ENCODE data around the gene PCF11.
"Not testable (repeated sequence)": the region's sequence is repeated elsewhere in the genome, so short reads cannot be mapped to it uniquely, and the experiment has no call there.

PCF11 gene

DNA sequence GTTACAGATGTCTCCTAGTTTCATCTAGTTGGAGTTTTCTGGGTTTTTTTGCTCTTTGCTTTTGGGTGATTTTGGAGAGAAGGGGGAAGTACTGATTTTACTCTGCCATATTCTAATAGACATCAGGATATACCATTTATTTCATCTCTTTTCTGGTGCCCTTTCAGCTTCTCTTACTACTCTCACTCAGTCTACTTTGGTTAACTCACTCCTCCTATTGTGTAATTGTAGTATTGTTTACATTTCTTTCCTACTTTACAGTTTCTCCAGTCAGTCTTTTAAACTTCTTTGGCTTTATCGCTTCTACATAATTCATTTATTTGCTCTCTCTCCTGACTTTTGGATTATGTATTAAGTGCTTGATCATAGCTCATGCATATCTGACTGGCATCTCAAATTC, 43.1 kb downstream of the PCF11 start:
- no peak overlapping the region for H3K4me3 ChIP-seq (replicated peaks; ENCODE audit: insufficient read depth, low read length)
- H3K27me3 ChIP-seq (ENCODE audit: insufficient read depth, poor library complexity, severe bottlenecking) = no peaks in the 10 kb centered on the region
- DNase-seq (ENCODE audit: low read depth in 1 of 2, low spot score in 1 of 2) = no peak
- no peak overlapping the region for H3K27ac ChIP-seq (replicated peaks)
- TF ChIP-seq GABPA (IDR thresholded peaks at IDR 0.05; ENCODE audit: low read depth) (no peak), SPI1 (IDR thresholded peaks at IDR 0.05; ENCODE audit: borderline replicate concordance, low read depth) (no peak), POLR2AphosphoS5 (IDR thresholded peaks at IDR 0.05; ENCODE audit: low read depth) (no peak)
- TF ChIP-seq, protein P1, sequence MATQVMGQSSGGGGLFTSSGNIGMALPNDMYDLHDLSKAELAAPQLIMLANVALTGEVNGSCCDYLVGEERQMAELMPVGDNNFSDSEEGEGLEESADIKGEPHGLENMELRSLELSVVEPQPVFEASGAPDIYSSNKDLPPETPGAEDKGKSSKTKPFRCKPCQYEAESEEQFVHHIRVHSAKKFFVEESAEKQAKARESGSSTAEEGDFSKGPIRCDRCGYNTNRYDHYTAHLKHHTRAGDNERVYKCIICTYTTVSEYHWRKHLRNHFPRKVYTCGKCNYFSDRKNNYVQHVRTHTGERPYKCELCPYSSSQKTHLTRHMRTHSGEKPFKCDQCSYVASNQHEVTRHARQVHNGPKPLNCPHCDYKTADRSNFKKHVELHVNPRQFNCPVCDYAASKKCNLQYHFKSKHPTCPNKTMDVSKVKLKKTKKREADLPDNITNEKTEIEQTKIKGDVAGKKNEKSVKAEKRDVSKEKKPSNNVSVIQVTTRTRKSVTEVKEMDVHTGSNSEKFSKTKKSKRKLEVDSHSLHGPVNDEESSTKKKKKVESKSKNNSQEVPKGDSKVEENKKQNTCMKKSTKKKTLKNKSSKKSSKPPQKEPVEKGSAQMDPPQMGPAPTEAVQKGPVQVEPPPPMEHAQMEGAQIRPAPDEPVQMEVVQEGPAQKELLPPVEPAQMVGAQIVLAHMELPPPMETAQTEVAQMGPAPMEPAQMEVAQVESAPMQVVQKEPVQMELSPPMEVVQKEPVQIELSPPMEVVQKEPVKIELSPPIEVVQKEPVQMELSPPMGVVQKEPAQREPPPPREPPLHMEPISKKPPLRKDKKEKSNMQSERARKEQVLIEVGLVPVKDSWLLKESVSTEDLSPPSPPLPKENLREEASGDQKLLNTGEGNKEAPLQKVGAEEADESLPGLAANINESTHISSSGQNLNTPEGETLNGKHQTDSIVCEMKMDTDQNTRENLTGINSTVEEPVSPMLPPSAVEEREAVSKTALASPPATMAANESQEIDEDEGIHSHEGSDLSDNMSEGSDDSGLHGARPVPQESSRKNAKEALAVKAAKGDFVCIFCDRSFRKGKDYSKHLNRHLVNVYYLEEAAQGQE (IDR thresholded peaks at IDR 0.05; ENCODE audit: insufficient replicate concordance, low read depth) = no peak
- TF ChIP-seq, protein P2, sequence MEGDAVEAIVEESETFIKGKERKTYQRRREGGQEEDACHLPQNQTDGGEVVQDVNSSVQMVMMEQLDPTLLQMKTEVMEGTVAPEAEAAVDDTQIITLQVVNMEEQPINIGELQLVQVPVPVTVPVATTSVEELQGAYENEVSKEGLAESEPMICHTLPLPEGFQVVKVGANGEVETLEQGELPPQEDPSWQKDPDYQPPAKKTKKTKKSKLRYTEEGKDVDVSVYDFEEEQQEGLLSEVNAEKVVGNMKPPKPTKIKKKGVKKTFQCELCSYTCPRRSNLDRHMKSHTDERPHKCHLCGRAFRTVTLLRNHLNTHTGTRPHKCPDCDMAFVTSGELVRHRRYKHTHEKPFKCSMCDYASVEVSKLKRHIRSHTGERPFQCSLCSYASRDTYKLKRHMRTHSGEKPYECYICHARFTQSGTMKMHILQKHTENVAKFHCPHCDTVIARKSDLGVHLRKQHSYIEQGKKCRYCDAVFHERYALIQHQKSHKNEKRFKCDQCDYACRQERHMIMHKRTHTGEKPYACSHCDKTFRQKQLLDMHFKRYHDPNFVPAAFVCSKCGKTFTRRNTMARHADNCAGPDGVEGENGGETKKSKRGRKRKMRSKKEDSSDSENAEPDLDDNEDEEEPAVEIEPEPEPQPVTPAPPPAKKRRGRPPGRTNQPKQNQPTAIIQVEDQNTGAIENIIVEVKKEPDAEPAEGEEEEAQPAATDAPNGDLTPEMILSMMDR (IDR thresholded peaks at IDR 0.05; ENCODE audit: insufficient read depth, low read length) = no peak

- H3K4me3 ChIP-seq (replicated peaks; ENCODE audit: insufficient read depth, low read length) = no peak overlapping the region
- no peak overlapping the region for H3K27ac ChIP-seq (replicated peaks)
- DNase-seq (ENCODE audit: low read depth in 1 of 2, low spot score in 1 of 2) = no peak
- no peaks in the 10 kb centered on the region for H3K27me3 ChIP-seq (ENCODE audit: insufficient read depth, poor library complexity, severe bottlenecking)
- TF ChIP-seq, protein P1 (IDR thresholded peaks at IDR 0.05; ENCODE audit: insufficient replicate concordance, low read depth) = no peak
- TF ChIP-seq, protein P2 (IDR thresholded peaks at IDR 0.05; ENCODE audit: insufficient read depth, low read length) = no peak
- TF ChIP-seq POLR2AphosphoS5 (IDR thresholded peaks at IDR 0.05; ENCODE audit: low read depth) (no peak), GABPA (IDR thresholded peaks at IDR 0.05; ENCODE audit: low read depth) (no peak), SPI1 (IDR thresholded peaks at IDR 0.05; ENCODE audit: borderline replicate concordance, low read depth) (no peak)
Measured at GRCh38 chr11:83205608-83206185, 48.8 kb downstream of the PCF11 start.

- no peaks in the 10 kb centered on the region for H3K27me3 ChIP-seq (ENCODE audit: insufficient read depth, poor library complexity, severe bottlenecking)
- TF ChIP-seq, protein P2 (IDR thresholded peaks at IDR 0.05; ENCODE audit: insufficient read depth, low read length) = no peak
- TF ChIP-seq, protein P1 (IDR thresholded peaks at IDR 0.05; ENCODE audit: insufficient replicate concordance, low read depth) = no peak
- TF ChIP-seq POLR2AphosphoS5 (IDR thresholded peaks at IDR 0.05; ENCODE audit: low read depth) = no peak
- TF ChIP-seq GABPA (IDR thresholded peaks at IDR 0.05; ENCODE audit: low read depth) = no peak
- TF ChIP-seq SPI1 (IDR thresholded peaks at IDR 0.05; ENCODE audit: borderline replicate concordance, low read depth) = no peak
- H3K27ac ChIP-seq (replicated peaks) = no peak overlapping the region
- H3K4me3 ChIP-seq (replicated peaks; ENCODE audit: insufficient read depth, low read length) = no peak overlapping the region
- DNase-seq (ENCODE audit: low read depth in 1 of 2, low spot score in 1 of 2) = no peak
Measured at GRCh38 chr11:83206221-83206620, 49.3 kb downstream of the PCF11 start.

DNA sequence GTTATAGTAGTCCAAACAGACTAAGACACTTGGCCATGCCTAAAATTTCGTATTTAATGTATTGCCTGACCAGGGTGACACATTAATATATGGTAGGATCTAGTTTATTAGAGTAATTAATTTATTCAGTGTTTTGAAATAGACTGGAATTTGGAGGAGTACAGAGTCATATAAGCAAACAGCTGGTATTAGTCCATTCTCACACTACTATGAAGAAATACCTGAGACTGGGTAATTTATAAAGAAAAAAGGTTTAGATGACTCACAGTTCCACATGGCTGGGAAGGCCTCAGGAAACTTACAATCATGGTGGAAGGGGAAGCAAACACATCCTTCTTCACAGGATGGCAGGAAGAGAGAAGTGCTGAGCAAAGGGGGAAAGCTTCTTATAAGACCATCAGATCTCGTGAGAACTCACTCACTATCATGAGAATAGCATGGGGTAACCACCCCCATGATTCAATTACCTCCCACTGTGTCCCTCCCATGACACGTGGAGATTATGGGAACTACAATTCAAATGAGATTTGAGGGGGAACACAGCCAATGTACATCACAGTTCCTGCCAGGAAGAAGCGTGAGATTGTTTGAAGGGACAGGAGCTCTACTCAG, 49.9 kb downstream of the PCF11 start:
- H3K27me3 ChIP-seq (ENCODE audit: insufficient read depth, poor library complexity, severe bottlenecking); H3K27ac ChIP-seq (replicated peaks); H3K4me3 ChIP-seq (replicated peaks; ENCODE audit: insufficient read depth, low read length); DNase-seq (ENCODE audit: low read depth in 1 of 2, low spot score in 1 of 2): not testable (repeated sequence)
